HepG2 (cell line): ENCODE data around the gene PIK3R1.

ENCODE experiments used
- POLR2A ChIP-seq, 2 experiments: IDR thresholded peaks; 2 replicates each; pipeline ENCODE4 v1.6.1; 2011; ENCODE audit warnings: low read depth in 2 of 2, low read length in 2 of 2, mild to moderate bottlenecking in 1 of 2, moderate library complexity in 1 of 2; ENCODE audit not compliant: insufficient read depth in 1 of 2
- ZNF224 ChIP-seq: sonication (generic); formaldehyde crosslinking; IDR thresholded peaks from 2 replicates; pipeline ENCODE4 v1.5.0; 2020; ENCODE audit warnings: mild to moderate bottlenecking, missing genetic modification reagents

- TF ChIP-seq POLR2A (IDR thresholded peaks at IDR 0.05; ENCODE audit: insufficient read depth in 1 of 2, low read depth in 2 of 2, low read length in 2 of 2), result no peak
- TF ChIP-seq ZNF224 (CRISPR knock-in tag), result no peak
Measured at GRCh38 chr5:68350176-68350575, 134.6 kb downstream of the PIK3R1 start.
